Medulla oblongata (tissue), 1 donor: ENCODE measurements around the gene SRGAP1.

Experiments
- DNase-seq: peaks from one replicate; pipeline ENCODE4 v3.0.0-alpha.2; 2015; ENCODE audit errors: extremely low spot score

SRGAP1 gene

DNA sequence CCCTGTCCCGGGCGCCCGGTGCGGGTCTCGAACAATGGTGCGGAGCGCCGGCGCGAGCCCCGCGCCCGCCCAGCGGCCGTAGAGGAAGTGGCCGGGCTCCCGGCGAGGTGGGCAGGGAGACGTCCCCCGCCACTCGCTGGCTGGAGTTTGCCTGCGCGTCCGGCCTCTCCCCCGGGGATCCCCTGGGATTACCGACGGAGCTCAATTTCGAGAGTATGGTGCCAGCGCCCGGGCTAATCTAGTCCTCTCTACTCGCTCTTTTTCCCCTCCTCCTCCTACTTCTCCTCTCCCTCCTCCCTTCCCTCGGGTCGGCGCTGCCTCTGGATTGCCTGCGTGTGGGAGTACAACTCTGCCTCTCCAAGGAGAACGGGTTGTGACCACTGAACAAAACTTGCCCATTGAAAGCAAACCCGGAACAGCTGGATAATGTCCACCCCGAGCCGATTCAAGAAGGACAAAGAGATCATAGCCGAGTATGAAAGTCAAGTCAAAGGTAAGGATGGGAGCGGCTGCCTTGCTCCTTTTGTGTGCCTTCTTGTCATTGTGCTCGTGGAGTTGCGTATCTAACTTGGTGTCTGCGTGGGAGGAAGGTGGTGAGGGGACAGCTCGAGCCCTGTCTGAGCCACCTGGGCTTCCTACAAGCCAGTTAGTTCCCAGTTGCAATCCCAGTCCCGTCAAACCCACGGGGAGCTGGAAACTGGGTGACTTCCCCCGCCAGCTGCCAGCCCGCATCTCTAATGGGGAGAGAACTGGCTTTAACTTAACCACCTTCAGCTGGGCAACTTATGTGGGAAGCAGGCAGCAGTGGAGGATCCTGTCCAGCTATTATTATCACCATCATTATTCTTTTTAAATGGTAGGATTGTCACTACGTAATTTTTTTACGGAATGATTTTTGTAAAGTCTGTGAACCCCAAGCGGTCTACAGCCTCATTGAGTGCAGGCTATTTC is at the start of gene SRGAP1:
SRGAP1 (plus strand) TSS at position 310 of the 951 bp plus-strand sequence; CDS start at position 427, 117 bp downstream.
- DNase-seq = peak; percentile 81

DNA sequence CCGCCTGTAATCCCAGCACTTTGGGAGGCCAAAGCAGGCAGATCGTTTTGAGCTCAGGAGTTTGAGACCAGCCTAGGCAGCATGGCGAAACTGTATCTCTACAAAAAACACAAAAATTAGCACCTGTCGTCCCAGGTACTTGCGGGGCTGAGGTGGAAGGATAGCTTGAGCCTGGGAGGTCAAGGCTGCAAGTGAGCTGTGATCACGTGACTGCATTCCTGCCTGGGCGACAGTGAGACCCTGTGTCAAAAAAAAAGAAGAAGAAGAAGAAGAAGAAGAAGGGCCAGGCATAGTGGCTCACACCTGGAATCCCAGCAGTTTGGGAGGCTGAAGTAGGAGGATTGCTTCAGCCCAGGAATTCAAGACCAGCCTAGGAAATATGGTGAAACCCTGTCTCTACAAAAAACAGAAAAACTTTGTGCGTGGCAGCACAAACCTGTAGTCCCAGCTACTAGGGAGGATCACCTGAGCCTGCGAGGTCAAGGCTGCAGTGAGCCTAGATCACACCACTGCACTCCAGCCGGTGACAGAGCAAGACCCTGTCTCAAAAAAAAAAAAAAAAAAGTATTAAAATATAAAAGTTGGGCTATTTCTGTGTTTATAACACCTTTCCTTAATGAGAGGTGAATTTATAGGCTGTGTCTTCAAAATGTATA is 49.3 kb upstream of the SRGAP1 start:
- DNase-seq = no peak

DNA sequence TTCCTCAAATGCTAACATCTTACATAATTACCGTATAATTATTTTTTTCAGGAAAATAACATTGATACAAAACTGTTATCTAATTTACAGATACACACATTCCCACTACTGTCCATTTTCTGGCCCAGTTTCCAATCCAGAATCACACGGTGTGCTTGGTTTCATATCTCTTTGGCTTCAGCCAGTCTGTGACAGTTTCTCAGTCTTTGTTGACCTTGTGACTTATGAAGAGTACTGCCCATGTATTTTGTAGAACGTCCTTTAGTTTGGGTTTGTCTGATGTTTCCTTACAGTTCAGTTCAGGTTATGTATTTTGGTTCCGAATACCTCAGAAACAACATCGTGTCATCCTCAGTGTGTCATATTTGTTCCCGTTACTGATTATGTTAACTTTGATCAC is 48.6 kb upstream of the SRGAP1 start:
- no peak for DNase-seq

DNA sequence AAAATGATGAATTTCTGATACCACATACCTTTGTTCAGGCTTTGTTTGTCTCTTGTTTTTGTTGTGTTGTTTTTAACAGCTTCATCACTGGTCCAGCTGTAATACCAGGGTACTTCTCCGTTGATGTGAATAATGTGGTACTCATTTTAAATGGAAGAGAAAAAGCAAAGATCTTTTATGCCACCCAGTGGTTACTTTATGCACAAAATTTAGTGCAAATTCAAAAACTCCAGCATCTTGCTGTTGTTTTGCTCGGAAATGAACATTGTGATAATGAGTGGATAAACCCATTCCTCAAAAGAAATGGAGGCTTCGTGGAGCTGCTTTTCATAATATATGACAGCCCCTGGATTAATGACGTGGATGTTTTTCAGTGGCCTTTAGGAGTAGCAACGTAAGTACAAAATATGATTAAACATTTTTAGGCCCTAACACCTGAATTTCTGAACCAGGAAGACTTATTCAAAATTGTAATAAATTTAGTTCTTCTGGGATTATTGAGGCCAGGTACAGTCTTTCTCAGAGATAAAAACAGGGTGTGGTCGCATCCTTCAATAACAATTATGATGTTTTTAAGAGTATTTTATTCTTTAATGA is 42.4 kb upstream of the SRGAP1 start:
- DNase-seq = peak; percentile 66

DNA sequence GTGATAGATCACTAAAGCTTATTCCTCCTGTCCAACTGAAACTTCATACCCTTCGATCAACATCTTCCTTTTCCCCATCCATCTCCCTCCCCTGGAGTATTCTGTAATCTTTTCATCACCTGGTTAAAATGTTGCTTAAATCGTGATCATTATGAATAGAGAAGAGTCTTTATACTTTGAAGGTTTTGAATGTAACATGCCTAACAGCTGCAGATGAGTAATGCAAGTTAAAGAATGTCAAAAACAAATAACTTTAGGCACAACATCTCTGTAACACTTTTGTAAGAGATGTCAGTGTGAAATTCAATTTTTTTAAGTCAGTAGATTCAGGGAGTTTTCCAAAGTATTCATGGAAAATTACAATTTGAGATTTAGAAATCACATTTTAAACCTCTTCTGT is 39.8 kb upstream of the SRGAP1 start:
- DNase-seq = no peak

DNA sequence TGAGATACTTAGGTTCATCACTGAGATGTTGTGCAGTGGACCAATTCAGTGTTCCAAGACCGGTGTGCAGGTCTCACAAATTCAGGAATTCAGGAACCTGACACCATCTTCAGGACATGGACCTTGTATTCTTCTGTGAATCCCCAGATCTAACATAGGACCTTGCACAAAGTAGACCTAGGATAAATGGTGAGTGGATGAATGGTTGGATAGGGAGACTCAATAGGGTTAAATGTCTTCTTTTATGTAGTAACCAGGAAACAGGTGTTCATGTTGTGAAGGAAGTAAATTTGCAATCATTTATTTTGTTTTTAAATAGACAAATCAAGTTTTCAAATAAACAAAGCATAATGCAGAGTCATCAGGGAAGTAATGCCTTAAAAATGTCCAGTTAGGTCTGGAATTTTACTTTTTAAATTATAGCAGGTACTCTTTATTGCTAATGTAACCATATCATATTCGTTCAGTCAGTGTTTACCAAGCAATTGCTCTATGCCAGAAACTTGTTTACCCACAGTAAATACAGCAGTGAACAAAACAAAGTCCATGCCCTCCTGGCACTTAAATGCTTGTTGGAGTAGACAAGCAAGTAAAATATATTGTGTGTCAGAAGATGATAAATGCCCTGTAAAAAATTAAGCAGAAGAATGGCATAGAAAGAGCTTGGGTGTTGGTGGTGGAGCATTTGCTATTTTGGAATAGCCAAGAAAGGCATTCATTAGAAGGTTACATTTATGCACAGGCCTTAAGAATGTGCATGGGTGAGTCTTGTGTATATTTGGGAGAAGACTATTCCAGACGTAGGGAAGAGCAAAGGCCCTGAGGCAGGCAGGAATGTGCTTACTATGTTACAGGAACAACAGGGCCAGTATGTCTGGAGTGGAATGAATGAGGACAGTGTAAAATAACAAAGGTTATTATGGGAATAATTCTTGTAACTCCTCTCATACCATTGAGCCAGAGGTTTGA is 38.5 kb upstream of the SRGAP1 start:
- no peak for DNase-seq

DNA sequence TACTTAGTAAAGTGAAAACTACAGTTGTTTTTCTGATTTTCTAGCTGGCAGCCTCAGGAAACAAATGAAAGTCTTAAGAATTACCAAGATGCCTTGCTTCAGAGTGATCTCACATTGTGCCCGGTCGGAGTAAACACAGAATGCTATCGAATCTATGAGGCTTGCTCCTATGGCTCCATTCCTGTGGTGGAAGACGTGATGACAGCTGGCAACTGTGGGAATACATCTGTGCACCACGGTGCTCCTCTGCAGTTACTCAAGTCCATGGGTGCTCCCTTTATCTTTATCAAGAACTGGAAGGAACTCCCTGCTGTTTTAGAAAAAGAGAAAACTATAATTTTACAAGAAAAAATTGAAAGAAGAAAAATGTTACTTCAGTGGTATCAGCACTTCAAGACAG is 35.9 kb upstream of the SRGAP1 start:
- DNase-seq = no peak

DNA sequence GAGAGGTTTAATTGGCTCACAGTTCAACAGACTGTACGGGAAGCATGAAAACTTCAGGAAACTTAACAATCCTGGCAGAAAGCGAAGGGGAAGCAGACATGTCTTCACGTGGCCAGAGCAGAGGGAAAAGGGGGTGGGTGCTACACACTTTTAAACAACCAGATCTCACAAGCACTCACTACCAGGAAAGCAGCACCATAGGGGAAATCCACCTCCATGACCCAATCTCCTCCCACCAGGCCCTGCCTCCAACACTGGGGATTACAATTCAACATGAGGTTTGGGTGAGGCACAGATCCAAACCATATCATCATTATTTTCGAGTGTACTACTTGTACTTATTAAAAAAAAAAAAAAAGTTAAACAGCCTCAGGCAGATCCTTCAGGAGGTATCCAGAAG is 34.9 kb upstream of the SRGAP1 start:
- no peak for DNase-seq

DNA sequence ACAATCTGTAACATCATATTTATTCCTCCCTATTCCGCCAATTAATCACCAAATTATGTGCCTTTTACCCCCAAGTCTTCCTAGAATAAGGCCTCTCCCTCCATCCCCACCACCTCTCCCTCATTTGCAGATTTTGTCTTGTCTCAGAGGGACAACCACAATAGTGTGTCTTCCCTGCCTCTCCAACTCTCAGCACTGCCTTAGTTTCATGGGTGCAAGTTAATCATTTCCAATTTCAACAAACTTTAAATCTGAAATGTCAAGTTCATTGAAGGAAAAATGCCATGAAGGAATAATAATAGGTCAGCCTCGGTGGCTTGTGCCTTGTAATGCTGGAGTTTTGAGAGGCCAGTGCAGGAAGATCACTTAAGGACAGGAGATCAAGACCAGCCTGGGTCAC is 33.2 kb upstream of the SRGAP1 start:
- DNase-seq = no peak

DNA sequence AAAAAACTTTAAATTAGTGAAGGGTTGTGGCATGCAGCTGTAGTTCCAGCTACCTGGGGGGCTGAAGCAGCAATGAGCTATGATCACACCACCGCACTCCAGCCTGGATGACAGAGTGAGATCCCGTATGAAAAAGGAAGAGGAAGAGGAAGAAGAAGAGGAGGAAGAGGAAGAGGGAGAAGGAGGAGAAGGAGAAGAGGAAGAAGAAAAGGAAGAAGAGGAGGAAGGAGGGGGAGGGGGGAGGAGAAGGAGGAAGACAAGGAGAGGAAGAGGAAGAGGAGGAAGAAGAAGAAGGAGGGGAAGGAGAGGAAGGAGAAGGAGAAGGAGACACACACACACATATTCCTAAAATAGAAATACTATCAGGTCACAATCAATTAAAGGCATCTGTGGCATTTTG is 32.7 kb upstream of the SRGAP1 start:
- DNase-seq = no peak

DNA sequence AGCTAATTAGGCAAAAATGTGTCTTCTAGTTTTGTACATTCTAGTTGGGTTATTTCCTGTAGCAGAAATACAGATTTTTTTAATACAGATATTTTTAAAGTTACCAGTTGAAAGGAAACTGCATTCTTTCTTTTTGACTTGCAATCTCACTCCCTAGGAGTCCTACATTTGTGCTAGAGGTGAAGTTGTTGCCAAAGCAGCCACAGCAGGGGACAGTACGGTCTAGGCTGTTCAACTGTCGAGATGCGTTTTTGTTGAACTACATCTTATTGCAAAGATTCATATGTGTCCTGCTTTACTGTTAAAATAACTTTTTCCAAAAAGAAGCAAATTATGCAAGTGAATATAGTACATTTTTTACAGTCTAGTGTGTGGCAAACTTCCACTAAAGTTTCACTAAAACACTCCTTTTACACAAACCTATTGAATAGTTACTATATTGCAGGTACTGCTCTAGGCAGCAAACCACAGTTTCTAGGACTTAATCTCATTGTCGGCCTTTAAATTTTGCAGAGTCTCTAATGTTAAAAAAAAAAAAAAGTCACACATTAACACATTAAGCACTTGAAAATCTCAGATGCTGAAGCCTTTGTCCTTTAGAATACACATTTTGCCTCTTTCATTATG is 30.2 kb upstream of the SRGAP1 start:
- DNase-seq = no peak

DNA sequence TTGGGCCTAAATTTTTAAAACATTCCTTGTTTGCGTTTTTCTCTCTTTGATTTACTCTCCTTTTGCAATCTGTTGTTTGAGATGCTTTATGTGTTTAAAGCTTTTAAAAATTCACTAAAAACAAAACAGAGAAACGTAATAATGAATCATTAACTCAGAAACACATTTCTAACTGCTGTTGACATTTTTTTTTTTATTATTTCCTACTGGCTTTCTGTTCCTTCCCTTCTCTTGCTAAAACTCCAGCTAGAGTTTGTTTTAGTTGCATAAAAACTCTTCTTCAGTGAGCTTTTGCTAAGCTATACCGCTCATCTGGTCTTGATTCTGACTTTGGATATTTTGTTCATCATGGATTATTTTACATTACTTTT is 29.0 kb upstream of the SRGAP1 start:
- DNase-seq = no peak

DNA sequence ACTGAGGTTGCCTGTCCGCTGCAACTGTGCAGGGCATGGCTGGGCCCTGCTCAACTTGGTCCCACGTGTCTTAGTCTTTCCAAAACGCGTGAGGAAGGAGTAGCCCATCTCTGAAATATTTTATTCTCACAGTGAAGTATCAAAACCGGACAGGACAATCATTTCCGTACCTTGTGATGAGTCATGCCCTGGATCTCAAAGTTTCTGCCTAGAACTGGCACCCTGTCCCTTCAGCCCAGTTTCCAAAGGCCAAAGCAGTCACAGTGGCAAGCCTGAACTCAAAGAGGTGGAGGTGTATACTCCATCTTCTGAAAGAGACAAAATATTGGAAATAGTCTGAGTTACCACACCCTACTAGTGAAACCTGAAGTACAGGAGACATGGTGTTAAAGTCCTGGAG is 28.5 kb upstream of the SRGAP1 start:
- DNase-seq = no peak

DNA sequence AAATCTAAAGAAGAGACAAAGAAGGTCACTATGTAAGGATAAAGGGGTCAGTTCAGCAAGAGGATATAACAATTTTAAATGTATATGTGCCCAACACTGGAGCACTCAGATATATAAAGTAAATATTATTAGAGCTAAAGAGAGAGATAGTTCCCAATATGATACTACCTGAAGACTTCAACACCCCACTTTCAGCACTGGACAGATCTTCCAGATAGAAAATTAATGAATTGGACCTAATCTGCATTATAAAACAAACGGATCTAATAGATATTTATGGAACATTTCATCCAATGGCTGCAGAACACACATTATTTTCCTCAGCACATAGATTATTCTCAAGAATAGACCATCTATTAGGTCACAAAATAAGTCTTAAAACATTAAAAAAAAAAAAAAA is 24.1 kb upstream of the SRGAP1 start:
- DNase-seq = no peak

DNA sequence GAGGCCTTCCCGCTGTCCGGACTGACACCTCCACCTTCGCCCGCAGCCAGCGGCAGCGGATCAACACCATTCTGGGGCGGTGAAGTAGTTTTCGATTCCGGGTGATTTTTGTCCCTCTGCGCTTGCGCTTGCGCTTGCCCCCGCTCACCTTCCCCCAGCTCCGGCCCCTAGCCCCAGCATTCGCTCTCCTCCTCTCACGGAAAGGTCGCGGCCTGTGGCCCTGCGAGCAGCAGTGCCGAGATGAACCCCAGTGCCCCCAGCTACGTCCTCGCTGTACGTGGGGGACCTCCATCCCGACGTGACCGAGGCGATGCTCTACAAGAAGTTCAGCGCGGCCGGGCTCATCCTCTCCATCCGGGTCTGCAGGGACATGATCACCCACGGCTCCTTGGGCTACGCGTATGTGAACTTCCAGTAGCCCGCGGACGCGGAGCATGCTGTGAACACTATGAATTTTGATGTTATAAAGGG is 22.7 kb upstream of the SRGAP1 start:
- peak; percentile 20 for DNase-seq

DNA sequence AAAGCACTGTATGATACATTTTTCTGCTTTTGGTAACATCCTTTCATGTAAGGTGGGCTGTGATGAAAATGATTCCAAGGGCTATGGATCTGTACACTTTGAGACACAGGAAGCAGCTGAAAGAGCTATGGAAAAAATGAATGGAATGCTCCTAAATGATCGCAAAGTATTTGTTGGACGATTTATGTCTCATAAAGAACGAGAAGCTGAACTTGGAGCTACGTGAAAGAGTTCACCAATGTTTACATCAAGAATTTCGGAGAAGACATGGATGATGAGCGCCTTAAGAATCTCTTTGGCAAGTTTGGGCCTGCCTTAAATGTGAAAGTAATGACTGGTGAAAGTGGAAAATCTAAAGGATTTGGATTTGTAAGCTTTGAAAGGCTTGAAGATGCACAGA is 22.1 kb upstream of the SRGAP1 start:
- no peak for DNase-seq

DNA sequence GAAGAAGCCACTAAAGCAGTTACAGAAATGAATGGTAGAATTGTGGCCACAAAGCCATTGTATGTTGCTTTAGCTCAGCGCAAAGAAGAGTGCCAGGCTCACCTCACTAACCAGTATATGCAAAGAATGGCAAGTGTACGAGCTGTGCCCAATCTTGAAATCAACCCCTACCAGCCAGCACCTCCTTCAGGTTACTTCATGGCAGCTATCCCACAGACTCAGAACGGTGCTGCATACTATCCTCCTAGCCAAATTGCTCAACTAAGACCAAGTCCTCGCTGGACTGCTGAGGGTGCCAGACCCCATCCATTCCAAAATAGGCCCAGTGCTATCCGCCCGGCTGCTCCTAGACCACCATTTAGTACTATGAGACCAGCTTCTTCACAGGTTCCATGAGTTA is 21.5 kb upstream of the SRGAP1 start:
- no peak for DNase-seq

DNA sequence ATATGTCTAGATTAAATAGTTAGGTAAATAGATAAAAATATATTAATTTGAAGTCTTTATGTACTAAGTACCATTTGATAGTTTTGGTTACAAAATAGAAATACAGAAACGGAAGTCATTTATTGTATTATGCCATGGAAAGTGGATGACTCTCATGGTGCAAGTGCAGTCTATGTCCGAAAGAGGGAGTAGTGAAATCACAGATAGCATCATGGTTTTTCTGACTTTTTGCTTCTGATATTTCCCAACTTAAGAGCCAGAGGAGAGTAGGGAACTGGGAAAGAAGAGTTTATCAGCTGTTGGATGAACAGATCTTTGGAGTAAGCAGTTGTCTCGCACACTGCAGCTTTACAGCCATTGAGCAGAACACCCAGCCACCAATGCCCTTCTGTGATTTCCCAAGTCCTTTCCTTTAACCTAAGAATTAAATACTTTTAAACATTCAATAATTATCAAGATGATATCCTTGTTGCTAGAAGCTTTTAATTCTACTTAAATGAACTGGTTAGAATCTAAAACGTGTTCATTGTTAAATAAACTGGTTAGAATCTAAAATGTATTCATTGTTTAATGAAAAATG is 18.4 kb upstream of the SRGAP1 start:
- DNase-seq = peak; percentile 83

DNA sequence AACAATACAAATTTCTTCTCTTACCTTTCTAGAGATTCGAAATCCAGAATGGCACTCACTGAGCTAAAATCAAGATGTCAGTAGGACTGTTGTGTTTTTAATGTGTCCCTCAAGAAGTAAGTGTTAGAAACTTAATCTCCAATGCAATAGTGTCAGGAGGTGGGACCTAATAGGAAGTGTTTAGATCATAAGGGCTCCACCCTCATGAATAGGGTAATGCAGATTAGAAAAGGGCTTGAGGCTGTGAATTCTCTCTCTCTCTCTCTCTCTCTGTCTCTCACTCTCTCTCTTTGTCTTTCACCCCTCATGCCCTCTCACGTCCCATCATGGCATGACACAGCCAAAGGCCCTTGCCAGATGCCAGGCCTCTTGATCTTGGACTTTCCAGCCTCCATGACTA is 15.6 kb upstream of the SRGAP1 start:
- DNase-seq = no peak

DNA sequence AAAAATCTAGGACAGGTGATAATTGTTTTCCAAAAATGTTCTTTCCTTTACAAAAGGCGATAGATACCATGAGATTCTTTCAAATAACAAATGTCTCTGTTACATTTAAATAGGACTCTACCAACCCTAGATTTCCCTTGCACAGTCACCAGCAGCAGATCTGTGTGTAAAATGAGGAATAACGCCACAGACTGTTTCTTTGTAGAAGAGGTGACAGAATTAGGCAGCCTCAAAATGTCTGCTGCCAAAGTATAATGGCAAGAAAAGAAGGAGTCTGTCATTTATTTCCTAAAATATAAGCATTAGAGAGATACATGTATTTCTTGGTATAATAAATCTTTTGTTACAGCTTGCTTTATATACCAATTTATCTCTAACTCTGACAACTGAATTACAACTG is 8.5 kb upstream of the SRGAP1 start:
- DNase-seq = no peak

DNA sequence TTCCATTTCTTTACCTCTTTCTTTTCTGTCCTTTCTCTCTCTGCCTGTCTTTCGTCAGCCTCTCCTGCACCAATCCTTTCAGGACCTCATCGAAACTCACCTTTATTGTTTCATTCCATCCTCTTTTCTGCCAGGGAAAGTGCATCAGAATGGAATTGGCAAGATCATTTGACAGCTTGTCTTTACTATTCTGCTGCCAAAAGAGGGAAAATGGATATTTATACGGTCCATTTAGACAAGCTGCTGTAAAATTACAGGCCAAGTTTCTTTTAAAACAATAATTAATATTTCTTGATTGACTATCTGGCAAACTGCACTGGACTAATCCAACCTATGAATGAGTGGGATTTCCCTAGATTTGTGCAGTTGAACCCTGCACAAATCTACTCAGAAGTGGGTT is 7.6 kb upstream of the SRGAP1 start:
- no peak for DNase-seq
